Stimulated activated CD8-positive, alpha-beta memory T cell treated with anti-CD3 and anti-CD28 coated beads, Interleukin-4, amount 100 ng/mL, for 24 hours (primary cell): ENCODE measurements around the gene DNAH5.
"Not testable (repeated sequence)": the region's sequence is repeated elsewhere in the genome, so short reads cannot be mapped to it uniquely, and the experiment has no call there.

Source experiments
- DNase-seq: peaks from one replicate; pipeline ENCODE4 v3.0.0-alpha.2; 2020; ENCODE audit warnings: low read depth

DNAH5 gene

DNA sequence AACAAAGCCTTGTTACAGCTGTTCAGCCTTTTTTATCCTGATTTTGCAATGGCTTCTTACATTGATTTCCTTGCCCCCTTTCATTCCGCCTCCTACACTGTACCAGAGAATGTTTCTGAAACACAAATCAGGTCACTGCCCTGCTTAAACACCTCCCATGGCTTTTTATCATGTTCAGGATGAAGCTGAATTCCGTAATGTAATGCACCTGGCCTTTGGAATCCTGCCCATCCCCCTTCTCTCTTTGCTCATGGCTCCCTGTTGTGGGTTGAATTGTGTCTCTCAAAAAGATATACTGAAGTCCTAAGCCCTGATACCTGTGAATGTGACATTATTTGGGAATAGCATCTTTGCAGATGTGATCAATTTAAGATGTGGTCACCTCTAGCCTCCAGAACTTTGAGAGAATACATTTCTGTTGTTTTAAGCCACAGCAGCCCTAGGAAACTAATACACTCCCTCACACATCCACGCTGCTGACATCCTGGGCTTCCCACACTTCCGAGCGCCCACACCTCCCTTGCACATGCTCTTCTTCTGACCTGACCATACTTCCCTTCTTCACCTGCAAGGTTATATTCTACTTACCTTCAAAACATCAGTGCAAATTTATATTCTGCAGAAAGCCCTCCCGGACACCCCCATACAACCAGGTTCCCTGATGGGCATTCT is 101.2 kb downstream of the DNAH5 start:
- no peak for DNase-seq

DNA sequence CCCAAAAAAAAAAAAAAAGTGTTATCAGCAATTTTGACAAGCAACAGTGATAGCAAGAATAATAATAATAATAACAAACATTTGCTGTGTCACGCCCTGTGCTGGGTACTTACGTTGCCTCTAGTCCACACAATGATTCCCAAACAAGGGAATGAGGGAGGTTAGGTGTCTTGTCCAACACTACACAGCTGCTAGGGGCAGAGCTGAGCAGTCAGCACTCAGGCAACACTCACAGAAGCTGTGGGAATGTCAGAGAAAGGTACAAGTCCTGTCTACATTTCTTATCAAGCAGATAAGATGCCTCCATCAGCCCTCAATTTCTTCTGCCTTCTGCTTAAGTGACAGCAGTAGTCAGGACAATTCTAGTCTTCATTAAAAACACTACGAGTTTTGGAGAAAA is 111.0 kb downstream of the DNAH5 start:
- DNase-seq = no peak

- no peak for DNase-seq
Observed at GRCh38 chr5:13831351-13831750, 113.1 kb downstream of the DNAH5 start.

GRCh38 chr5:13830536-13830935 is 114.0 kb downstream of the DNAH5 start:
- DNase-seq = no peak

DNA sequence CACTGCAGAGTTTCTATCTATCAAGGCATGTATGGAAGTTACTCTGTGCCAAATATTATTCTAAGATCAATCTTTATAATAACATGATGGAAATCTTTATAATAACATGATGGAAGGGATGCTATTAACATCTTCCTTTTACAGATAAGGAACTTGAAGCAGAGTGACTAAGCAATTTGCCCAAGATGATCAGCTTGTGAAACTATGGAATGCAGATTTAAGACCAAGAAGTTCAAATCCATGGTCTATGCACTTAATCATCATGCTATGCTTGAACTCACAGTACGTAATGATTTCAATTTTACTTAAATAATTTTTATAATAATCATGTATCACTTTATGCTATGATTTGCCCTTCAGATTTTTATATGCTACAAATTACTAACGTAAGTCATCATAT is 123.1 kb downstream of the DNAH5 start:
- DNase-seq = no peak

DNA sequence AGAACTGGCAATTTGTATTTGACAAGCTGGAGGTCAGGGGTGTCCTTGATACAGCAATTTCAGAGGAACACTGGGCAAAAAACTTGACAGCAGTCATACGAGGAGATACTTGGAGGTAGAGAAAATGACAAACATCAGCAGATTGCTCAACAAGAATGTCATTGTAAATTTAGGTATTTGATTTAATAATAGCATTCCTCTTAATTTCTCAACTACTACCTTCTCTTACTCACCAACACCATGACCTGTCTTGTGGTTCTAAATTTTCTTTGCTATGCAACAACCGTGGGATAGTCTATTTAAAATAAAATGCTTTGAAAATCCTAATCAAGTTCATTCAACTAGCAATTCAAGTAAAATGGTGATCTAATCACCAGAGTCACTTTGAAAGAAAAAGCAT is 128.4 kb downstream of the DNAH5 start:
- DNase-seq = no peak

GRCh38 chr5:13814301-13814700 is 130.2 kb downstream of the DNAH5 start:
- no peak for DNase-seq

- DNase-seq = no peak
Observed at GRCh38 chr5:13809921-13810320, 134.6 kb downstream of the DNAH5 start.

GRCh38 chr5:13804336-13804735 is 140.2 kb downstream of the DNAH5 start:
- no peak for DNase-seq

DNA sequence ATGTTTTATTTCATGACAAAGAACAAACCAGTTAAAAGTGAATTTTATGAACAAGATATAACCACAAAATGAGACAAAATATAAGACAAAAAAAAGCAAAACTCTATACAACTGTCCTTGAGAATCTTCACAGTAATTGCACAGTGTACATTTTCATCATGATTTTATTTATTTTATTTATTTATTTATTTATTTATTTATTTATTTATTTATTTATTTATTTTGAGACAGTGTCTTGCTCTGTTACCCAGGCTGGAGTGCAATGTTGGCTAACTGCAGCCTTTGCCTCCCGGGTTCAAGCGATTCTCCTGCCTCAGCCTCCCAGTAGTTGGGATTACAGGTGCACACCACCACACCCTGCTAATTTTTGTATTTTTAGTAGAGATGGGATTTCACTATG is 145.9 kb downstream of the DNAH5 start:
- not testable (repeated sequence) for DNase-seq

- no peak for DNase-seq
Observed at GRCh38 chr5:13785781-13786415, 158.6 kb downstream of the DNAH5 start.

DNA sequence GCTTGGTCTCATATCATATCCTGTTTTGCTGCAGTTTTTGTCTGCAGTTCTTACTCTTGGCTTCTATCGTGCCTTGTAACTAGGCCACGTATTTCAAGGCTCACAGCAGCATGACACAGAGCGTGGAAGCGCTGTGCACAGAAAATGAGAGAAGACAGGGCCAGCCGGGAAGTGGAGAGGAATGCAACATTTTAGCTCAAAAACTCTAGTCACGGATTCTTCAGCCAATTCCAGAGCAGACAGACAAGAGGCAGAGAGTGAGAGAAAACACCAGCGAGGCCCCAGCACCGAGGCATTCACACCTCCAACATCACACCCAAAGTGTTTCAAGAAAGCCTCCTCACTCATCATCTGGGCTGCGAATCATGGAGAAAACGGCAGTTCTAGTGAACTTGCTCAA is 160.8 kb downstream of the DNAH5 start:
- DNase-seq = no peak

DNA sequence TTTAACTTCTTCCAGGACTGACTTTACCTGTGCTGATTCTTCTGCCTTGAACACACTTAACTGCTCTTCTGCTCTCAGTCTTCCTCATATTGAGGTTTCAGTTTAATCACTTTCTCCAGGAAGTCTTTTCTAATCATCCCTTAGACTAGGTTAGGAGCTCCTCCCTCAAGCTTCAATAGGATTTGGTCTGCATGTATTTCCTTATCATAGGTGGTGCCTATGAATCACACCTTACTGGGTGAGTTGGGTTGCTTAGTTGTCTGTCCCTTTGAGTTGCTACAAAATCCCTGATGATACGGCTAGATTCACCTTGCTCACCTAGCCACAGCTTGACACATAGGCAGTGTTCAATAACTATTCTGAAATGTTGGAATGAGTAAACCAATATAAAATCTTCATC is 164.4 kb downstream of the DNAH5 start:
- no peak for DNase-seq

GRCh38 chr5:13773649-13774048 is 170.8 kb downstream of the DNAH5 start:
- DNase-seq = no peak

DNA sequence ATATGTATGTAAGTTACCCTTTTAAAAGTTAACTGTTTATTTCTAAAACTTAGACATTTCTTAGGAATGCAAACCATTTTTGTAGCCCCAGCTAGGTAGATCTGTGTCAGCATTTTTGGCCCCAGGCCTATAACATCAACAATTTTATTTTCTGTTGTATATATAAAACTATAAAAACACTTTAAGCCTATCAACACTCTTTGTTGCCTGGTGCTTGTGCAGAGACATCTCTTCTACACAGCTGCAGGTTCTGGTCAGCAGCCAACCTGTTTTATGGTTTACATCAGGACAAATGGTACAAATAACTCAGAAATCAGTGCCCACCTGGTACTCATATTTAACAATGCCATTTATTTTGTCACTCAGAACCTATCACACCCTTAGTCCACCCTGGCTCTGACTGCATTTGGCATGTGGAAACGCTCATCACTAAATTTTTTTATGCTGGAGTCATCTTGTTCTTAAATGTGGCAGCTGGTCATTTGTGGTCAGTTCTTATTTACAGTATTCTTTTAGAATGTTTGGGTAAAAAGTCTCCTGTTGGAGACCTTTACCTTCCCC is 173.4 kb downstream of the DNAH5 start:
- no peak for DNase-seq

- no peak for DNase-seq
Observed at GRCh38 chr5:13766236-13766635, 178.3 kb downstream of the DNAH5 start.

DNA sequence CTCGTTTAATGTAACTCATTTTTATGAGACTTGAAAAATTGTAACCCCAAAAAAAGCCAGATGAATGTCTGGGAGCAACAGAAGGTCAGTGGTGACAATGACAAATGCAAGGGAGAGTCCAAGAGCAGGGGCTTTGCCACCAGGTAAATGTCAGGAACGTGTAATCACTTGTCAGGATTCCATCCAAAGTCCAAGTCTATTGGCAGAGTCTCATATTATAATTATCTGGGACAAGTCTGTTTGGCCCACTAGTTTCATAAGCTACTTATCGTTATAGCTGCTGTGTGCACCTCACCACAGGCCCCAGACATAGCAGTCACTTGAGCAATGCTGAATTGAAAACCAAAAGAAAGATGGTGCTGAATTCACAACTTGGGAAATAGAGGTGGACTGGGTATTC is 180.8 kb downstream of the DNAH5 start:
- DNase-seq = no peak

- no peak for DNase-seq
Observed at GRCh38 chr5:13749766-13750165, 194.7 kb downstream of the DNAH5 start.

- DNase-seq = no peak
Observed at GRCh38 chr5:13746026-13746425, 198.5 kb downstream of the DNAH5 start.

DNA sequence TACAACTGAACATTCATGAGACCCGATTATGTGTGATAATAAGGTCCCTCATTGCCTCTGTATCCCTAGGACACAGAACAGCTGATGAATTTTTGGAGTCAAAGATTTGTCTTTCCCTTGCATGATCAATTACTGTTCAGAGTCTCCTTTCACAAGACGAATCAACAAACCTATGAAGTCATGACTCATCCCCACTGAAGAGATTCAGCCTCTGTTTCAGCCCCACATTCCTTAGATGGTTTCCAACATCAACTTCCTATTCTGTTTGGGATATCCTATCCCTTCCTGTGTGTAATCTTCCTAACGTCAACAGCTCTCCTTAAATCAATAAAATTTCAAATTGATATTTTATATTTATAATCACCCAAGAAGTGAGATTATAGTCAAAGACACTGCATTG is 199.0 kb downstream of the DNAH5 start:
- no peak for DNase-seq

DNA sequence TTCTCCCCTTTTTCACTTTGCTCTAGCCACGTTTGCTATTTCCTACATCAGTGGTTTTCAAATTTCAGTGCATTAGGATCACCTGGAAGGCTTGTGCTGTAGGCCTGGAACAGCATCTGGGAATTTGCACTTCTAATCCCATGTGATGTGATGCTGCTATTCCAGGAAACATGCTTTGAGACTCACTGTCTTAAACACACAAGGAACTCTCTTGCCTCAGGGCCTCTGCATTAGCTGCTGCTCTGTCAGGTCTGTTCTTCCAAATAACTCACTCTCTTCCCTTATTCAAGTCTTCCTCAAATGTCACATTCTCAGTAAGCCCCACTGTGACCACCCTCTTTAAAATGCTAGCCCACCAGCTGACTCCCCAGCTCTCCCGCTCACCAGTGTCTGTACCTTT is 204.0 kb downstream of the DNAH5 start:
- no peak for DNase-seq

GRCh38 chr5:13739479-13739878 is 205.0 kb downstream of the DNAH5 start:
- no peak for DNase-seq

- no peak for DNase-seq
Observed at GRCh38 chr5:13735691-13736090, 208.8 kb downstream of the DNAH5 start.

DNA sequence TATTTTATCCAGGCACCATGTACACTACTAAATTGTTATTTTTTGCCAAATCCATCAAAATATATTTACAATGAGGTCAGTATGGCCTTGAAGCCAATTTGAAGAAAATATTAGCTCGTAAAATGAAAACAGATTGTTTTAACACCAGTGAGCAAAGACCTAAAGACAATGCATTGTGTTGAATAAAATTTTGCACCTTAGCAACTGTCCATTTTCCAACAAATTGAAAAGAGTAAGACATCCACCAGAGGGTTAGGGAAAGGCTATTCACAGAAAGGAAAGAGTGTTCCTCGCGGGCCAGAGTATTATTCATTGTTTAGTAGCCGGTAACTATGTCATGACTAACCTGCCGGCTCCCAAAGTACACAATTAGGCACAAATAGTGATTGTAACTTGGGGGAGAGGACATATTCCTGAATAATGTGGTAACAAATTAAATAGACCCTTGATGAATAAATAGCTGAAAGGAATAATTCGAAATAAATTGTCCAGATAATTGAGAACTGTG is 213.3 kb downstream of the DNAH5 start:
- no peak for DNase-seq
